AG09319 (cell line): ENCODE data around the gene CZIB.

Experiments
- DNase-seq: peaks from one replicate; pipeline ENCODE4 v3.0.0-alpha.2; 2010; ENCODE audit warnings: low read depth; ENCODE audit errors: extremely low read depth
- TF ChIP-seq, protein P1 (sequence below): IDR thresholded peaks from 2 replicates; pipeline ENCODE4 v1.5.1; 2011; ENCODE audit warnings: low read depth, mild to moderate bottlenecking, inconsistent platforms, low read length, moderate library complexity

CZIB gene

DNA sequence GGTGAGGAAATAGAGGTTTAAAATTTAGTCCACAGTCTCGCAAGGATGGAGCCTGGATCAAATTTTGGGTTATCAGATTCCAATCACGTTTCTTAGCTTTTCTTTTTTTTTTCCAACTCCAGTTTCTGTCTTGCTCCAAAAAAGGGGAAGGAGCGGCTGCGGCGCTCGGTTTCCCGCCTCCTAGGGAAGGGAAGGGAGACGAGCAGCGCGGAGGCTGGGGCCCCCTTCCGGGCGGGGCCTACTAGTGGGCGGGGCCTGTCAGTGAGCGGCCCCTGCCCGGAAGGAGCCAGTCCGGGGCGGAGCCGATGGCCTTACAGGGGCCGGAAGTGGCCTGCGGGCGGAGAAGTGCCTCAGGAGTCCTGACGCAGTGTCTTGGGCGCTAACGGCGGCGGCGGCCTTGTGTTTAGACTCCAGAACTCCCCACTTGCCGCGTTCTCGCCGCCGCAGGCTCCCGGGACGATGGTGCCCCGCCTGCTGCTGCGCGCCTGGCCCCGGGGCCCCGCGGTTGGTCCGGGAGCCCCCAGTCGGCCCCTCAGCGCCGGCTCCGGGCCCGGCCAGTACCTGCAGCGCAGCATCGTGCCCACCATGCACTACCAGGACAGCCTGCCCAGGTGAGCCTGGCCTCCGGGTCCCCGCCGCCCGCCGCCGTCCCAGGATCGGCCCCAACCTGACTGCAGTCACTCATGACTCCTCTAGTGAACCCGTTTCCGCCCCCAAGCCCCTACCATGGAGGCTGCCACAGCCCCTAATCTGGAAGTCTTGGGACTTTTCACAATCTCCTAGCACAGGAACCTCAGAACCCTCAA lies 23.7 kb downstream of the CZIB start, which contains the start of gene CPT2:
Gene CPT2 (plus strand): TSS at position 340 of the 806 bp plus-strand sequence. CDS start 120 bp downstream, at position 460.
- DNase-seq = peak; percentile 83
- TF ChIP-seq, protein P1, sequence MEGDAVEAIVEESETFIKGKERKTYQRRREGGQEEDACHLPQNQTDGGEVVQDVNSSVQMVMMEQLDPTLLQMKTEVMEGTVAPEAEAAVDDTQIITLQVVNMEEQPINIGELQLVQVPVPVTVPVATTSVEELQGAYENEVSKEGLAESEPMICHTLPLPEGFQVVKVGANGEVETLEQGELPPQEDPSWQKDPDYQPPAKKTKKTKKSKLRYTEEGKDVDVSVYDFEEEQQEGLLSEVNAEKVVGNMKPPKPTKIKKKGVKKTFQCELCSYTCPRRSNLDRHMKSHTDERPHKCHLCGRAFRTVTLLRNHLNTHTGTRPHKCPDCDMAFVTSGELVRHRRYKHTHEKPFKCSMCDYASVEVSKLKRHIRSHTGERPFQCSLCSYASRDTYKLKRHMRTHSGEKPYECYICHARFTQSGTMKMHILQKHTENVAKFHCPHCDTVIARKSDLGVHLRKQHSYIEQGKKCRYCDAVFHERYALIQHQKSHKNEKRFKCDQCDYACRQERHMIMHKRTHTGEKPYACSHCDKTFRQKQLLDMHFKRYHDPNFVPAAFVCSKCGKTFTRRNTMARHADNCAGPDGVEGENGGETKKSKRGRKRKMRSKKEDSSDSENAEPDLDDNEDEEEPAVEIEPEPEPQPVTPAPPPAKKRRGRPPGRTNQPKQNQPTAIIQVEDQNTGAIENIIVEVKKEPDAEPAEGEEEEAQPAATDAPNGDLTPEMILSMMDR = no peak; the same call in 1 of the 2 replicates

DNA sequence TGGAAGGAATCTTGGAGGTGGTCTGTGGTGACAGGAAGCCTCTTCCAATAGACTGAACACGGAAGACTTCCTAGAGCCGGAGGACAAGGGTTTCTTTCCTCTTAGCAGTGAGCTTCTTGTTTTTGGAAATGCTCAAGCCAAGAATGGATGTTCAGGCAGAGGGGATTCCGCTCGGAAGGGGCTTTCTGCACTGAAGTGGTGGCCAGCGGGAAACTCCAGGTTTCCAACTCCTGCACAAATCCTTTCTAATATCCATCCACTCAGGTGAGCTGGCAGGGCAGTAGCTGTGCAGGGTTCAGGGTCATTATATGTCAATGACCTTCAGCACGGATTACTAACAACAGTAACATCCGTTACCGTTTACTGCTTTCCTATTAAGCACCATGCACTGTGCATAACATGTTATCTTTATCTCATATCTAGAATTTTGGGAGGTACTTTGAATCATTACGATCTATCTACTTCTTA lies 24.4 kb downstream of the CZIB start:
- no peak for DNase-seq
- TF ChIP-seq, protein P1 = no peak

DNA sequence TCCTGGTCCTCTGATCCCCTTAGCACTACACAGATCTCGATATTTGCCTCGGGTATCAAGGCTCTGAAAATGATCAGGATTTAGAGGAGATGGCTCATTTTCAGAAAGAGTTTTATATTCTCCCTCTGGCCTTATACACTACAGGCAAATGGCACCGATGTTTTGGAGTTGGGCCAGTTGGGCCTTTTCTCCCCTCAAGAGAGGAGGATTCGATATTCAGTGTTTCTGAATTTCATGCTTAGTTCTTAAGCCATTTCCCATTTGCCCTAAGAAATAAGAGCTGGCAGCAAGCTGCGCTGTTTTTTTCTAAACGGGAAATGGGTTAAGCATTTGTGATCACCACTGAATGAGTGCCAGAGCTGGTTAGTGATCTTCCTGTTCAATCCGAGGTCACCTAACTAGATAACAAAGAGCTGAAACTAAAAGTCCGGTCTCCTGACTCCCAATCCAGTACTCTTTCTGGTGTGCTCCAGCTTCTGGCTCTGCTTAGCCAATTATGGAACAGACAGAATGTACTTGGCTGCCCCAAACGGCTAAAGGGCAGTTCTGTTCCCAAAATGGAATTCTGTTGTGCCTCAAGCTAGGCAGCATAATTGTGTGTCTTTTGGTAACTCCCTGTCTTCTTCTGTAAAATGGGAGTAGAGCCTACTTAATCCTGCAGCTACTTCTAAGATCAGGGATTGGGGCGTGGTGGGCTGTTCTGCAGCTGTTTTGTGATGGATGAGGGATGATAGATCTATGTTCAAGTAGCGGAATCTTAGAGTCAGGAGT lies 25.0 kb downstream of the CZIB start:
- TF ChIP-seq, protein P1 = no peak
- no peak for DNase-seq

- DNase-seq = no peak
- TF ChIP-seq, protein P1 = no peak
These were observed 30.2 kb downstream of the CZIB start for GRCh38 chr1:53190210-53190611.

- TF ChIP-seq, protein P1 = no peak
- DNase-seq = no peak
These were observed 31.4 kb downstream of the CZIB start for GRCh38 chr1:53189061-53189460.

DNA sequence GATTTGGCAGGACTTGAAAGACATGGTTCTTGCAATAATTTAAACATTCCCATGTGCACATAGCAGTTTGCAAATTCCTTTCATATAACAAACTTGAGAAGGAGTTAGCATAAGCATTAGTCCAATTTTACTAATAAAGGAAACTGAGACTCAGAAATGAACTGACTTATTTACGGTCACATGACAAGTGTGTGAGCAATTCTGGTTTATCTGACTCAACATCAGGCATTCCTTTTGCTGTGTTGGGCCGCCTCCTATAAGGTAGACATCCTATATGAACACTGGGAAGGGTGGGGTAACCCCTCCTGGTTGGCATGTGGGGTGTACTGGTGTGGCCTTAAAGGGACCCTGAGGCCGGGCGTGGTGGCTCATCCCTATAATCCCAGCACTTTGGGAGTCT lies 32.3 kb downstream of the CZIB start:
- TF ChIP-seq, protein P1 = no peak
- DNase-seq = no peak

- no peak for DNase-seq
- TF ChIP-seq, protein P1 = no peak
These were observed 33.0 kb downstream of the CZIB start for GRCh38 chr1:53187401-53187800.
